SH-SY5Y (cell line): Measurements from ENCODE around the gene ALDH8A1.

ENCODE experiments used
- GATA2 ChIP-seq: IDR thresholded peaks from 2 replicates; pipeline ENCODE4 v1.6.1; 2011; ENCODE audit warnings: mild to moderate bottlenecking, low read depth, low read length
- GATA3 ChIP-seq: IDR thresholded peaks from 2 replicates; pipeline ENCODE4 v1.6.1; 2011; ENCODE audit warnings: low read depth, mild to moderate bottlenecking, low read length, moderate library complexity

ALDH8A1 gene

DNA sequence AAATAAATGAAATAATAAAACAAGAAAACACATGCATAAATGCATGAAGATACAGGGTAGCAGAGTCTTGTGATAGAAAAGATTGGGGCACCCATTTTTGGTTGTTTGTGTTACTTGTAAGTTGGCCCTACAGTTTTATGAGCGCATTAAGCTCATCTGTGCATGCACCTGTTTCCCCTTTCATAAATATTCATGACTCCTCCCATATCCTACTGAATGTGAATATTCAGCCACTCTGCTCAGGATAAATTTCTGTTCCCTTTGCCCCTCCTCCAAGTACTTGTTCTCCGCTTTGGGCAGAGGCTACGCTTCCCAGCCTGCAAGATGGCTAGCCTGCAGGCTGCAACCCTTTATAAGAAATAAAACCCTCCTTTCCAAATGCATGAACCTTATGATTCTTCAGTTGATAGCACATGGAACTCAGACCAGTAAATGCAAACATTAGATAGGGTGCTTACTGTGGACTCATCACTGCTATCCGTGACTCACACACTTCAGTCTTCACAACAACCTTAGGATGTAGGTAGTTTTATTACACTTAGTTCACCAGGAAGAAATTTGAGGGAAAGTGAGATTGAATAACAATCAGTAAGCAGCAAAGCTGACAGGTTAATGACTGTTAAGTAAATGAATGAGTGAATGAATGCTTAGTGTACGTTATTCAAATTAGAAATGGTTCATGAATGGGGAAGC is 15.0 kb downstream of the ALDH8A1 start:
- TF ChIP-seq GATA2 (no peak), GATA3 (no peak)

DNA sequence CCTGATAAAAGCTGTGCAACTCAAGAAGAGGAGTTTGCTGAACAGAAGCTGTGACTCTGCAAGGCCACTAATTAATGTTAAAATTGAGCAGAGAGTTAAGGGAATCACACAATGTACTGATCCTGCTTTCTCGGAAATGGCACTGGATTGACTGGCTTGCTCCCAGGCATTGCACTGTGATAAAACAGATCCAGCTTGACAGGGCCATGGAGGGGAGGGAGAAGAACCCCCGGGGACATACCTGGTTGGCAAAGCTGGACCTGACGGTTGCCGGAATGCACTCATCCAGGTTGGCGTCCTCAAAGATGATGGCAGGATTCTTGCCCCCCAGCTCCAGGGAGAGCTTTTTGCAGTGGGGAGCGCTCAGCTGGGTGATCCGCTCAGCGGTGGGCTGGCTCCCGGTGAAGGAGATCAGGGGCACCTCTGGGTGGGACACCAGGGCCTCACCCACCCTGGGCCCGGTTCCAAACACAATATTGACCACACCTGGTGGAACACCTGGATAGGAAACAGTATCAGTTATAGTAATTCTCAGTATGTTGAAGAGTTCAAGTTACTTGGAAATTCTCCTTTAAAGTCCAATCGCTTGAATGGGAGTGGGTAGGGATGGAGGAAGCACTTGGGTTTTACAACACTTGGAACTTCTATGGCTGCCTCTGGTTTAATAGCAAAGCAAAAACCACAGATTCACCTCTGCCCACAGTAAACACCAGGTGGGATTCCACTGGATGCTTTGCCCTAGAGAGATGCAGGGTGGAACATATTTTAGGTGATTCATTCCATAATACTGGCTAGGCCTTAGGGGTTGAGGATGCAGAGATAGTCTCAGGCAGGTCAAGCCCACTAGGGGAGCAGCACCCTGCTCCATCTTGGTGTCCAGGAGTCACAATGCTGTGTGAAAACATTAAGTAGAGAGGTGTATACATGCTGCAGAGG is 17.1 kb downstream of the ALDH8A1 start:
- TF ChIP-seq GATA2 (no peak), GATA3 (no peak)

DNA sequence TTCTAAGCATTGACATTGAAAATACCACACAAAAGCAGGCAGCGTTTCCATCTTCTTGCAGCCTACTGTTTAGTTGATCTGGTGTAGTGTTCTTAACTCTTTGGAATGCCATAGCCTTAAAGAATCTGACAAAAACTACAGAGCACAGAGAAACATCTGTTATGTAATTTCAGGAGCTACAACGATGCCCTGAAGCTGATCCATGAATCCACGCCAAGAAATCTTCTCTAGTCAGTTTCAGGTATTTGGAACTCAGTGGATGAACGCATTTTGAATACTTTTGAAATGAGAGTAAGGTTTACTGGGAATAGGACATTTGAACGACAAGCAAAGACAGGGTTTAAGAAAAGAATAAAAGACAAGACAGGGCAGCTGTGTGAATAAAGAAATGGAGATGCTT is 17.8 kb downstream of the ALDH8A1 start:
- no peak for TF ChIP-seq GATA3
- no peak for TF ChIP-seq GATA2

DNA sequence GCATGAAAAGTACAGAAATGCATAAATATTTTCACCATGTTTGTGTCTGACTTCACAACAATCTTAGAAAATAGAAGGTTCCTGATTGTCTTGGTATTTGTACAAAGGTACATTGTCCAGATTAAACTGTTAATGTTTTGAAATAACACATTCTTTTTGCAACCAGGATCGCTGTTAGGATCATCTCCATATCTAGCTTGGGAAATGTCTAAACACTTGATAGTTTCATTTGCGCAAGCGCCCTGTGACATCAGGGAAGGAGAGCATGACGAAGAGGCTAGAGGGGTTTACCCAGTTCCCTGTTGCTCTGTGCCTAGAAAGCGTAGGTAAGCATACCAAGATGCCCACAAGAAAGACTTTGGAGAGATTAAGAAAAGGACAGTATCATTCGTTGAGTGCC is 19.4 kb downstream of the ALDH8A1 start:
- no peak for TF ChIP-seq GATA3
- no peak for TF ChIP-seq GATA2

DNA sequence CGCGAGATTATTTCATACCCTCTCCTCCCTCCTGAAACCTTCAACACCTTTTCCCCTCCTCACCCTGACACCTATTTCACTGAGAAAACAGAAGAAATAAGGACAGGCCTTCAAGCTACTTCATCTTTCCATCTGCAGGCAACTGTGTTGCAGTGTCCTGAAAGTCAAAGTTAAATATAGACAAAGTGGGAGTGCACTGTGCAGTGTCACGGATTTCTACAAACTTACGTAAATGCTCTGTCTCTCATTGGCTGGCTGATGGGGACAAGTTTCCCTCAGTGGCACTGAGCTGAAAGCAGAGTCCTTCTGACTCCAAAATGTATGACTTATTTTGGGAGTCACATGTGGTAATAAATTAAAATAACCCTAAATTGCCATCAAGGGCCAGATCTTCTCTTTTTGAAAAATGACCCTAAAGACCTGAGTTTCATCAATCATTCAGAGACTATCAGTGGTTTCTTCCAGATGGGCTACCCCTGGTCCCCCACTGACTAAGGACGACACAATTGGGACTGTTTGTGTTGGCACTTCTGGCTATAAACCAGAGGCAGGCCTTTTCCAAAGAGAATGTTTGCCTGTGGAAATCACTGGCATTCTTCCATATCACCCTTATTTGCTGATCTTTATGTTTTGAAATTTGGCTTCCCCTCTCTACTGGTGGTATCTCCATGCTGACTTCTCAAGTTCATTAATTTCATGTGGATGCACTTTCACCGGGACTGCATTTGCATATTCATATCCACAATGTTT is 21.6 kb downstream of the ALDH8A1 start:
- TF ChIP-seq GATA3 (no peak), GATA2 (no peak)

DNA sequence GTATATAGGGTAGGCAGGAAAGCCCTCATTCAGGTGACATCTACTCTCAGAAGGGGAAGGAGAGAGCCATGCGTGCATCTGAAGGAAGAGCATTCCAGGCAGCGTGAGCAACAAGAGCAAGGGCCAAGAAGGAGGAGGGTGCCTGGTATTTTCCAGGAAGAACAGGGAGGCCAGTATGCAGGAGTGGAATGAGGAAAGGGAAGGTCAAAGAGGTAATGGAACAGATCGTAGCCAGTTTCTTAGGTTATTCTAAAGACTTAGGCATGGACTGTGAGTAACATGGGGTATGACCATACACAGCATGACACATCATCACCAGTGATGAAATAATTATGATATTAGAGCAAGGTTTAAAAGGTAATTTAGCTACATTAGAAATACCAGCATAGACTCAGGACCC is 24.1 kb downstream of the ALDH8A1 start:
- TF ChIP-seq GATA2 (no peak), GATA3 (no peak)

DNA sequence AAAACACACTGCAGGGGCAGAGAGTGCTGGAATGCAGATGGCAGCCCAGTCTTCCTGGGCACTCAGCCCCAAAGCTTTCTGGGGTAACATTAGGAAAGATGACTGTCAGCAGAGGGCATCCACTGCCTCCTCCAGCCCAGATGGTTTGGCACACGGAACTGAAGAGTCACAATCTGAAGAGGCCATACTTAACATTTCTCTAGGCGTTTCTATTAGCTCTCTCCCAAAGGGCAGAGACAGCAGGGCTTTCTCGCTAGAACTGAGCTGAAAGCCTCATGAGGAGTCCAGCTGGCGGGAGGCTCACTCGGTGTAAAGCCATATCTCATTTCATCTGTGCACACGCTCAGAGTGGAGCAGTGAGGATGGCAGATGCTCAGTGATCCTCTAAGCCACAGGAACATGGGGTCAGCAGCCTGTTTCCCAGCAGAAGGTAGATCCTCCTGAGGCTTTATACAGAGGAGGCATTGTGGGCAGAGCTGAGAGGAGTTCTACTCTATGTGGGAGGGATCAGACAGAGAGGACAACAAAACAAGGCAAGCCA is 28.1 kb downstream of the ALDH8A1 start:
- no peak for TF ChIP-seq GATA3
- no peak for TF ChIP-seq GATA2

DNA sequence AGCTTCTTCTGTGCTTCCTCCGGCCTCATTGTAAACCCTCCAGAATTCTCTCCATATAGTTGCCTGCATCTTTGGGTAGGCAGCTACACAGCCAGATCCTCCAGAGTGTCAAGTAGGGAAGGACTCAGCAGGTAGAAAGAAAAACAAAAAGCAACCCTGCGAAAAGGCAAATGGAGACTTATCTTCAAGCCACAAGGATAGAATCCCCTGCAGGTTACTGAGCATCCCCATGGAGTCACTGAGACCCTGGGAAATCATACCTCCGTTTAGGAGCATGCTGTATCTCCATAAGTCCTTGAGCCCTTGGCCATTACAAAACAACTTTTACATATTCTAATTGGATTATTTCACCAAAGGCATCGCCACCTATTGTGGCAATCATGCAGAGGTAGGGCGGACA is 28.6 kb downstream of the ALDH8A1 start:
- TF ChIP-seq GATA2 = no peak
- TF ChIP-seq GATA3 = no peak

DNA sequence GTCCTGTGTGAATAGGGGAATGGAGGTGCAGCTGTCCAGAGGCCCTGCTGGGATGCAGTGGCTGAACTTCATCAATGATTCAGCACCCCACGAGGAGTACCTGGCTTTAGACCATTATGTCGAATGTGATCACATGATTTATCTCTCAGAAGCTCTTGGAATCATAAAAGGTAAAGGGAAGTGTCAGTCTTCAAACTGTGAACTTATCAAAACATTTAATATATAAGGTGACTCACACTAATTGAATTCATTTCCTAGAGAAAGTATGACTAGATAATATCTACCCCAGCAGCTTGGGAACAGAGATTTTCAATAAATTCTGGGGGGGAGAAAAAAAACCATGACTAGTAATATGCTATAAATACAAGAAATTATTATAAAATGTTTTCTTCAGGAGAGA is 29.5 kb downstream of the ALDH8A1 start:
- TF ChIP-seq GATA3 (no peak), GATA2 (no peak)

DNA sequence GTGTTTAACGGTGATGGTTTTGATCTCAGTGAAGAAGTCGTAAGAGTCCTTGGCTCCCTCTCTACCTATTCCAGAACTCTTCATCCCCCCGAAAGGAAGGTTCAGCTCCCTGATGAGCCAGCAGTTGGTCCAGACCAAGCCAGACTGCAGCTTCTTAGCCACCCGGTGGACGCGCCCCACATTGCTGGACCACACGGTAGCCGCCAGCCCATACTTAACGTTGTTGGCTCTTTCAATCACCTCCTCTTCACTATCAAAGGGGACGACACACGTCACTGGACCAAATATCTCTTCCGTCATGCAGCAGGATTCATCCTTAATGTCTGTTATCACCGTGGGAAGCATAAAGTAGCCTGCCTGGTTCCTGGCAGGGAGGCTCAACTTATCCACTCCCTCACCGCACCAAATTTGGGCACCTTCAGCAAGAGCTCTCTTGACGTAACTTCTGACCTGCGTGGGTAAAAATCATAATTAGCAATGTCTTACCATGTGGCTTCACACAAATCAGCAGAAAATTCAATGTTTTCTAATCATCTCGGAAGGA is 31.4 kb downstream of the ALDH8A1 start:
- TF ChIP-seq GATA2 = no peak
- TF ChIP-seq GATA3 = no peak

DNA sequence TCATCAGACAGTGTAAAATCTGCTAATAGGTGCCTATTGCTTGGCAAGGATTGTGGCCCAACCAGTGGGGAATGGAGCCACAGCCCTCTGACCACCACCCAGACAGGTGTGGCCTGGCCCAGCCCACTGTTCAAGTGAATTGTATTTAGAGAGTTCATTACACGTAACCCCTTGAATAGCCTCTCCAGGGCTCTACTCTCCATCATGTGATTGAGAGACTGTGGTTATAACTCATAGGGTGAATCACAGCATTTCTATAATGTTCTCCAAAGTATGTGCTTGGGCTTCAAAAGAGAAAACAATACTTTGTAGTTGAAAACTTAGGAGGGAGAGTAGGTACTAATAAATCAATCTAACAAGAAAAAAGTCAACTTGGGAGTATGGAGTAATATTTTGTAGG is 38.4 kb downstream of the ALDH8A1 start:
- TF ChIP-seq GATA3 (no peak), GATA2 (no peak)

DNA sequence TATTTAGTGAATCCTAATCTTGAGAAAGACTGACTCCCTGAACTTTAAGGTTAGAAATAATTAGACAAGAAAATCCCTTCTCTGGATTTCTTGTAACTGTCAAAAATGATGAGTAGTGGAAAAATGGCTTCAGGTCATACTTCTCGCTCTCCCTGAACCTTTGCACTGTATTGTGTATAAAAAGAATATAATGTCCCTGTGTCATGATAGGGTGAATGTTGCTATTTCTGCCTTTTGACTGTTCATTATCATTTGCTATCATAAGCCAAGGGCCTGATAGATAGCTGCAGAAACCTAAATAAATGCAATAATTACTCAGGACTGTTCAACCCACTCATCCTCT is 39.3 kb downstream of the ALDH8A1 start:
- TF ChIP-seq GATA3 (no peak), GATA2 (no peak)

DNA sequence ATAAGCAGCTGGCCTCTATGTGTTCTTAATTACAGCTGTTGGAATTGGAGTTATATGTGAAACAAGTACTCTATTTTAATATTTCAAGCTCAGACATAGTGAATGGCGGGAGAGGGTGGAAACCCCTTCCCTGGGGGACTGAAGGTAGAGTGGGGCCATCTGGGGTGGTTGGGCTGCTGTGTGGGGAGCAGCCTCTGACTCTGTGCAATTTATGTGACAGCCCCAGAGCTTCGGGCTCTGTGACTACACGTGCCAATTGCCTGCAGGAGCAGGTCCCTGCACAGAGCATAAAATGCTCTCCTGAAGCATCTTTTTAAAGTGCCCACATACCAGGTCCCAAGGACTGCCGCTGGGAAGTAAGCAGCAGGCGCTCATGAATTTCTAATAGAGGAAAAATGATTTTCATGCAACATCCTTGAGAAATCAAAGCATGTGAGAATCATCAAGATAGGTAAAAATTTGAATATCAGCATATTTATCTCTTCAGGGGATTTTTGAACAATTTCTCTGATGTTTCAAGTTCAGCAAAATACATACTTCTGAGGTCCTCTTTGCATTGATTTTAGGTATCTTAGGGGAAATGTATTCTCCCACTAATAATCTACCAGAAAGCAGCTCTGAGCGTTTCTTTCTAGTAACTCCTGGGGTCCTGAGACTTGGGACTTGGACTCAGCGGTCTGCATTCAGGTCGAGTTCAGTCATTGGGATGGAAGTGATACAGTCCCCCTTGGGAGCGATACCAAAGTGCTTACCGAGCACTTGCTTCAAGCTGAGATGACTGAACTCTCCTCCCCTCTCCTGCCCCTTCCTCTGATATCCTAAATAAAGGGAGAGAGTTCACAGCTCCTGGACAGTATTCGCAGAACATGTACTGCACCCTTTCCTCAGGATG is 40.0 kb downstream of the ALDH8A1 start:
- TF ChIP-seq GATA3 = no peak
- no peak for TF ChIP-seq GATA2
